GM19099 (cell line): ENCODE results near the gene QRFPR.

Experiments used
- POLR2A ChIP-seq: IDR thresholded peaks from 3 replicates; pipeline ENCODE4 v1.6.1; 2011; ENCODE audit warnings: low read depth; ENCODE audit not compliant: insufficient read length; ENCODE audit errors: extremely low read depth

Gene QRFPR

DNA sequence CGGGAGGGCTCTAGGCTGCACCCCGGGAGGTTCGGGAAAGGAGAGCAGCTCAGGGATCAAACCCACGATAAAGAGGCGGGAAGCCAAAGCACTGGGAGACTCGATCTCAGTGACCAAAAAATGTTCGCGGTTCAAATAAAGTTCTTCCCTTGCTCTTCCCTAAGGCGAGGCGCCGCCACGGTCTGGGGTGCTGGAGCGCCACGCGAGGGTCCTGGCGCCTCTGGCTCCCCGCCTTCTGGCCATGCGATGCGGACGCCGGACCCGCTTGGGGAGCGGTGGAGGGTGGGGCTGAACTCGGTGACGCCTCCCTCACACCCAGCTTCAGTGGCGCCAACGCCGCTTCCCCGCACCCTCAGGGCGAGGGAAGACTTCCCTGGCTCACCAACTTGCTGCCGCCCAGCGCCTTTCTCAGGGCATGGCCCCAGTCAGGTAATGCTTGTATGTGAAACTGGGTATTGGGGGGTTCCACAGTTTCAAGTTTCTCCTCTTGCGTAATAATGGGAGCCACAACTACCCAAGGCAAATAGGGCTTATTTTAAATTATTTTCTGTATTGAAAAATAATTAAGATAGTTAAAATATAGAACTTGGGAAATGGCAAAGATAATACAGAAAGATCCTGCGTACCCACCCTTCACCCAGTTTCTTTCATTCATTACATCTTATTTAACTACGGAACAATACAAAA, at the start of gene QRFPR:
TSS of gene QRFPR (minus strand) at position 243 of the 687 bp plus-strand sequence. CDS start 371 bp downstream, outside the sequence.
- no peak for TF ChIP-seq POLR2A

GRCh38 chr4:121428721-121429120, 47.9 kb upstream of the QRFPR start:
- TF ChIP-seq POLR2A, result no peak

DNA sequence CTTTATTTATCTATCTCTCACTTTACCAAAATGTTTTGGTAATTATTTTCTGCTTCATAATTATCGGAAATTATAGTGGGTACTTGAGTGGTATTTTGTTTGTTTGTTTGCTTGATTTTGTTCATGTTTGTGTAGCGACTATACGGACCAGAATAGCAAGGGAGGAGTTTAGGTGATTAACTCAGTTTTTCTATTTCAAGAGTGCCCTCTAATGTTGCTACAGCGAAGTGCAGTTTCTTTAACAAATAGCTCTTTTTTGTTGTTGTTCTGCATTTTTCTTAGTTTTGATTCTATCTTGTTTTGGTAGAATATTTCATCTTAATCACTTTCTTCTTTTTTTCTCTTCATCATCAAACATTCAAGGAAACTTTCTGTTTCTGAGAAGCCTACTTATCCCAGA, 40.8 kb upstream of the QRFPR start:
- no peak for TF ChIP-seq POLR2A

GRCh38 chr4:121411151-121411744, 30.4 kb upstream of the QRFPR start:
- TF ChIP-seq POLR2A, result no peak

- no peak for TF ChIP-seq POLR2A
Observed at GRCh38 chr4:121400632-121401031, 19.8 kb upstream of the QRFPR start.

DNA sequence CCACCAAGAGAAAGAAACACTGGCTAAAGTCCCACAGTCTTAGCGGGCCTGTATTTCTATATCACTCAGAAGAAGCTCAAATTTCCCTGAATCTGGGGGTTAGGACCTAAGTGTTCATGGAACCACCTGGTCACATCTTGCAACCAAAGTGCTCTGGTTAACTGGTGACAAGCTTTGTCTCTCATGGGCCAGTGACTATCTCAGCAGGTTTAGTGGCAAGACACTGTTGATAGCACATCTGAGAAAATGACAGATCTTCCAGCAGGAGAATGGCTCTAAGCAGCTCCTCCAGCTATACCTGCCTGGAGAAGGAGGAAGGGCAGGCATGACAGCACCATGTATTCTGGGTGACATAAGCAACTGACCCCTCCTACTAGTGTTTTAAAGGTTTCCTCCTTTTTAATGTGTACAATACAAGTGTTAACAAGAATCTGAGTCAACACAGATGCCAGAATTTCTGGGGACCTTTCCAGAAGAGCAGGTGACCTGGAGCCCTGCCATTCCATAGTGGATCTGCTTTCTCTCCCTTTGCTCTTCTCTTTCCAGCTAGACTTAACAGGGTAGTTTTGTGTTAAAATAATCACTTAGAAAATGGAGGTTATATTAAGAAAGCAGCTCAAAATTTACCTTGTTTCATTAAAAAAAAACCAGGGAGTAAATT, 17.3 kb upstream of the QRFPR start:
- TF ChIP-seq POLR2A, result no peak

DNA sequence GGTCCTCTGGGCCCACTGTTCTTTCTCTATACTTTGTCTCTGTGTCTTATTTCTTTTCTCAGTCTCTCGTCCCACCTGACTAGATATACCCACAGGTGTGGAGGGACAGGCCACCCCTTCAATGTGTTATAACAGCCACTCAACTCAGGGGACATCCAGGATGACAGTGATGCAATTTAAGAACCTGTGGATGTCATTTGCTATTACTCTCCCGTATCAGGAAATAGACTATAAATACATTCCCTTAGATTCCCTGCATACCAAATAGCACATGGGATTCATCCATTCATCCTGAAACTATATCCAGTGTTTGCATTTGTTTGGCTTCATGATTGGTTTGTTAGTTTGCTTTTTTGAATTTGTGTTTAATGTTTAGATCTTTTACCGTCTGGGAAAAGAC, 16.6 kb upstream of the QRFPR start:
- TF ChIP-seq POLR2A, result no peak

DNA sequence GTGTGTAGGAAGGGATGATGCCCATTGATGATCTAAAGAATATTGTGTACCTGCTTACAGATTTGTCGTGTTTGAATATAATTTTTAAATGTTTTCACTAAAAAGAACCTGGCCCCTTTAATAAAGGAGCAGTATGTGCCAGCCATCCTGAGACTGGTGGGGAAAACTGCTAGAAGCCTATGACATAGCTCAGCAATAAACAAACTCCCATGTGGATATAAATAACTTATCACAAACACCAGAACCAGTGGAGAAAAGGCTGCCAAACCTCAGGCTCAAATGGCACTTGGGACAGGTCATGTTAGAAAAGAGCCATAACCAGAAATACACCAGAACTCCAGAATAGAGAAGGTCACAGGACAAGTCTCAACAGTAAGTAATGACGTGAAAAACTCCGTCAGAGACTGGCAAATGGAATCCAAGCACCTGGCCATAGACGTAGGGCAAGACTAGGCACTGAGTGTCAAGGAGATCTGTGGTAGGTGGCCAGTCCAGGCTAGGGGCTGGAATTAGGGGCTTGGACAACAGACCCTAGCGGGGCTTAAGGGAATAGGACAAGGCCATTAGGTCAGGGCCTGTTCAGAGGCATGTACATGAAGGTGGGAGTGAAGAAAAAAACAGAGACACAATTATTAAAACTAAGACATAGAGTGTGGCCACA, 11.7 kb upstream of the QRFPR start:
- TF ChIP-seq POLR2A, result no peak

GRCh38 chr4:121390335-121390734, 9.5 kb upstream of the QRFPR start:
- no peak for TF ChIP-seq POLR2A

DNA sequence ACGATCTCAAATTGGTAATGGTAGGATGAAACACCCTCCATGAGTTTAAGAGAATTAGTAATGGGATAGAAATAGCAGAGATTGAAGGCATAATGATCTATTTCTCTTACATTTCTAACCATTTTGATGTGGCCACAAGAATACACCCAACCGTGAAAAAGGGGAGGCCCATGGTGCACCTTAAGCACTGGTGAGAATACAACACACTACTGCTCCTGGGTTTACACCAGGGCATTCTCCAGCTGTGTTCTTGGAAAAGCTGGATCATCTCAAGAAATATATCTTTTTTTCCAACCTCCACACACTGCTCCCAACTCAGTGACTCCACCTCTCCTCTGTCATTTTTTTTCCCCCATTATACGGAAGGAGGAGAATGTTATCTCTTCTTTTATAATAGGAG, 1.5 kb downstream of the QRFPR start:
- no peak for TF ChIP-seq POLR2A

DNA sequence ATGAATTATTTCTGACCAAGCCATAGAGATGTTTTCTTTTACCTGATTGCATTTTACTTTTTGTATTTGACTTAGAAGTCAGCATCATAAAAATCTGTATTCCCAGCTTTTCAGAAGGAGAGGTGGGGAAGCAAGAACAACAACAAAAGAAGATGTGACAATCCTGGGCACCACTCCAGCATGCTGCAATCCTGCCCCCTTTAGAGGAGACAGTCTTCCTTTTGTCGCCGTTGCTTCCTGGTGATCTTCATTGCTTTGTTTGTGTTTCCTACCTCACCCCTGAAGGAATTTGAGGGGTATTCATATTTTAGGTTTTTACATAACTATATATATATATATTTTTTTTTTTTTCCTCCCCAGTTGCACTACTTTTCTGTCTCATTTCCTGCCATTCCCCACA, 3.7 kb downstream of the QRFPR start:
- no peak for TF ChIP-seq POLR2A

DNA sequence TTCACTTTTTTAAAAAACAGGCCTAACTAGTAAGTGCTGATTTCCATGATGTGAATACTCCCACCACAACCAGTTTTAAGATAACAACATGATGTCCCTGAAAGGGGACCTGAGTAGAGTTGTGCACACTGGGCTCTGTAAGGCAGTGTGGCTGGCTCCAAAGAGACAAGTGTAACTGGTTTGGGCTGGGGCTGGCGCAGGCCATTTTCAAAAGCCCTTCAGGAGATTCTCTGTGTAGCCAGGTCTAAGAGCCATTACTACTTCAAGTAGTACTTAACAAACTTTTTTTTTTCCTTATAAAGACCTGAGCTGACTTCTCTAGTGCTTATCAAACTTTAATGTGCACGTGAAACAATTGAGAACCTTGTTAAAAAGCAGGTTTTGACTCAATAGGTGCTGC, 4.3 kb downstream of the QRFPR start:
- no peak for TF ChIP-seq POLR2A

GRCh38 chr4:121376097-121376496, 4.7 kb downstream of the QRFPR start:
- no peak for TF ChIP-seq POLR2A

DNA sequence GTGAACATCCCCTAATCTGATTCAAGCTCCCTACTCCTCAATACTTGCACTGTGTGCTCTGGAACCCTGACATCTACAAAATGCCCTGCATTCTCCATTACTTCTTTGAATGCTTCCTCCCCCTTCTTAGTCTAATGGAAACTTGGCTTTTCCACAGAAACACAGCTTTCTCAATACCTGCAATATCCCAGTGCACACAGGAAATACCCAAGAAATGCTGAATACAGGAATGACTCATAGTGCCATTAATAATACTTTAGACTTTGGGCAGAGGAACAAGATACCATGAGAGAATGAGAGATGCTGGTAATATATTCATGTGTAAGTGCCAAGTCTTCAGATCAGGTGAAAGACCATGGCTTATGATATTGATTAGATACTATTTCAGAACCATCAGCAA, 5.6 kb downstream of the QRFPR start:
- no peak for TF ChIP-seq POLR2A

GRCh38 chr4:121373841-121374240, 7.0 kb downstream of the QRFPR start:
- no peak for TF ChIP-seq POLR2A

DNA sequence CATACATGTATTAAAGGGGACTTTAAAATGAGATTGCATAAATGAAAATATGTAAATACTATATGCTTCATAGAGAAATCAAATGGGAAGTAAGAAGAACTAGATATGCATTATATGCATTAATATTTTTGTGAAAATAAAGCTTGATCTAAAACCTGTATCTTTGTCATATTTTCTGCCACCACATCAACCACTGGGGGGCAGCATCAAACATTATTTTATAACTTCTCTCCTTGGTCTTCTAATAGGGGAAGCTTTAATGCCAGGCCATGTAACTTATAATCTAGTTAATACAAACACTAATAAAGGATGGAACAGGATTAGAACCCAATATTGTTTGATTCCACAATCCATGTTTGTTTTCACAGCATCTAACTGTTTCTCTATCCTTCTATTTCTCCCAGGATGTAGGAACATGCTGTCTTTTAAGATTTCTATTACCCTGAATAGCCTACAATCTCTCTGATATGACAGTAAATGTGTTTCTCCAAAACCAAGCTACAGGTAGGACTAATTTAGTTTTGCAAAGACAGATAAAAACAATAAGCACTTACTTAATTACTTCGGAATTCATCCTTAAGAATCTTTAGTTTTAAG, 10.0 kb downstream of the QRFPR start:
- no peak for TF ChIP-seq POLR2A

DNA sequence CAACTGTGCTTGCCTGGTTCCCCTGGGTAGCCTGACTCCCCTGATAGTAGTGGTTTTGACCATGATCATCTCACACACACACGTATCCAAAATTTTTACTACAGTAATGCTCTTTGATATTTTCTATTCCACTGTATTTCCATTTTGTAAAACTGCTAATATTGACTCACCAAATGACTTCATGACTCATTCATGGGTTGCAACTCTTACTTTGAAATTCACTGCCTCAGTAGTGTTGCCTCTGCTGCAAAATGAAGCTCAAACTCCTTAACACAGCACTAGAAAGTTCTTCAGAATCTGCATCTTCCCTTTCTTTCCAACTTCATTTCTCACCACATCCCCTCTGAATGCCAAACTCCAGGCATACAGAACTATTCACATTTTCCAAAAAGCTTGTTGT, 20.3 kb downstream of the QRFPR start:
- no peak for TF ChIP-seq POLR2A
